Fibroblast of villous mesenchyme (primary cell): ENCODE measurements around the gene GPC1. TPM values are rescaled to one million over a fixed set of nuclear protein-coding genes. Genes with fewer than 3 reads are reported as not detected.

Experiments used
- DNase-seq: peaks from one replicate; pipeline ENCODE4 v3.0.0-alpha.2; 2010; ENCODE audit warnings: low read depth
- H3K4me3 ChIP-seq: 2 replicates; pipeline ENCODE4 v1.5.1; 2011; ENCODE audit warnings: low read depth, mild to moderate bottlenecking, low read length
- CTCF ChIP-seq: IDR thresholded peaks from 2 replicates; pipeline ENCODE4 v1.5.1; 2012; ENCODE audit warnings: low read depth, mild to moderate bottlenecking, low read length; ENCODE audit not compliant: insufficient read depth
- total RNA-seq: library from RNA; depleted of rRNA; stranded (reverse); fragments of >200 nt; gene quantifications from 2 replicates; pipeline ENCODE4 v1.2.3, GENCODE V29; 2012

Gene GPC1
- total RNA-seq, 1 donor: 88.9 TPM

DNA sequence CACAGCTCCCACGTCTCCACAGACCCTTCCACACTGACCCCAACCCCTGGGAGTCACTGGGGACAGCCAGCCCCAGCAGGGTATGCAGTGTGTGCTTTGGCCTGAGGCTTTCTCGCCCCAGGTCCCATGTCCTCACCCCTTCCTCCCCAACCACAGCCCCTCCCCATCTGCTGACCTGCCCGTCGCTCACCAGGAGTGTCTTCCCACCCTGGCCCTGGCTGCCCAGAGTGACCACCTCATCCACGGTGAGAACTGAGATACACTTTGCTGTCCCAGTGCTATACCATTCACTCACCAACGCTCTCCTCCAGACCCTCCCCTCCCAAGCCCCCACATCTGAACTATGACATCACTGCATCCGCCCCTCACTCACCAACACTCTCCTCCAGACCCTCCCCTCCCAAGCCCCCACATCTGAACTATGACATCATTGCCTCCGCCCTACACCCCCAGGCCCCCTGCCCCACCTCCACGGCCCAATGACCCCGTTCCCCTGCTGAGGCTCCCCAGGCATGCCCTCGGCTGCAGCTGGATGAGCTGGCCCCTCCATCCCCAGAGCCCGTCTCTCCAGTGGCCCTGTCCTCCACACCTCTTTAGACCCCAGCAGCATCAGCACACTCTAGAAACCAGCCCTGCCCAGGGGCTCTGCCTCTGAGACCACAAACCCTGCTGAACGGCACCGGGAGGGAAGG, 67.1 kb downstream of the GPC1 start:
- H3K4me3 ChIP-seq: no peak overlapping the region
- no peak for TF ChIP-seq CTCF
- no peak for DNase-seq

DNA sequence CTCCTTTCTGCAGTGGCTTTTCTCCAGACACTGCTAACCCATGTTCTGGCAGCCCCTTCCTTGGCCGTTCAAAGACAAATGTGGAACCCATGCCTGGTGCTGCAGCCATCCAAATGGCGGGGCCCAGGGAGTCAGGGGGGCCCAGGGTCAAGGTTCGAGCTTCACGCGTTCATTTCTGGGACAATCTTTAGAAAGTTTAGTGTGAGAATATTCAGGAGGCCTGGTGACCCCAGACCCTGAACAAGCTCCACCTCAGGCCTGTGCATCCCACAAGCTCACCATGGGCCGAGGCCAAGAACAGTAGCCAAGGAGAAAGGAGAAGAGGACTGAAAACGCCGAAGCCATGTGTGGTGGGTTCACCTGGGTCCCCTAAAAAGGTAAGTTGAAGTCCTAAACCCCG, 67.9 kb downstream of the GPC1 start:
- no peak for TF ChIP-seq CTCF
- DNase-seq: no peak
- no peak overlapping the region for H3K4me3 ChIP-seq

GRCh38 chr2:240503848-240504247, 68.4 kb downstream of the GPC1 start:
- no peak overlapping the region for H3K4me3 ChIP-seq
- TF ChIP-seq CTCF: no peak
- no peak for DNase-seq

GRCh38 chr2:240505910-240506309, 70.4 kb downstream of the GPC1 start:
- TF ChIP-seq CTCF: no peak
- no peak for DNase-seq
- H3K4me3 ChIP-seq: no peak overlapping the region

DNA sequence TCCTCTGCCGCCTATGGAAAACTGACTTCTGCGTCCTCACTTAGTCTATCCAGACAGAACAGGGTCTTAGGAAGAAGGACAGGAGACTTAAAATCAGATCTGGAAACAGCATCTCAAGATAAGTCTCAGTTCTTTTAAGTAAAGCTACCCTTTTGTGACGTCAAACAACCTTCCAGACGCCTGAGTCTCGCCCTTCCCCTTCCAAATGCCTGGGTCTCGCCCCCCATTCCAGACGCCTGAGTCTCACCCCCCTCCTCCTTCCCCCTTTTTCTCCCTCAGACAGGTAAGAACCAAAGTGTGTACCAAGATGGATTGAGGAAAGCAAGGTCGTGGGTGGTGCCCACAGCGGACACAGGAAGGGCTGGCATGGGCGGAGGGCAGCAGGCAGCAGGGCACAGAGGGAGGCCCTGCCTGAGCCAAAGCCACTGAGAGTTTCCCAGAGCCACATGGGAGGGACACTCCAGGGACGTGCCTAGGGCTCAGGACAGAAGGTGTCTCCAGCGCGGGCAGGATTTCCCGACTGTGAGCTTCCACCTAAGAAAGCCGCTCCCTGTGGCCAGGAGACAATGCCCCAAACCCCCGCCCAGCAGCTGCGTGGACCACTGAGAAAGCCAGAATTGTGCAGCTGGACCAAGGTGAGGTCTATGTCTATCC, 71.1 kb downstream of the GPC1 start:
- DNase-seq: no peak
- no peak overlapping the region for H3K4me3 ChIP-seq
- TF ChIP-seq CTCF: no peak

DNA sequence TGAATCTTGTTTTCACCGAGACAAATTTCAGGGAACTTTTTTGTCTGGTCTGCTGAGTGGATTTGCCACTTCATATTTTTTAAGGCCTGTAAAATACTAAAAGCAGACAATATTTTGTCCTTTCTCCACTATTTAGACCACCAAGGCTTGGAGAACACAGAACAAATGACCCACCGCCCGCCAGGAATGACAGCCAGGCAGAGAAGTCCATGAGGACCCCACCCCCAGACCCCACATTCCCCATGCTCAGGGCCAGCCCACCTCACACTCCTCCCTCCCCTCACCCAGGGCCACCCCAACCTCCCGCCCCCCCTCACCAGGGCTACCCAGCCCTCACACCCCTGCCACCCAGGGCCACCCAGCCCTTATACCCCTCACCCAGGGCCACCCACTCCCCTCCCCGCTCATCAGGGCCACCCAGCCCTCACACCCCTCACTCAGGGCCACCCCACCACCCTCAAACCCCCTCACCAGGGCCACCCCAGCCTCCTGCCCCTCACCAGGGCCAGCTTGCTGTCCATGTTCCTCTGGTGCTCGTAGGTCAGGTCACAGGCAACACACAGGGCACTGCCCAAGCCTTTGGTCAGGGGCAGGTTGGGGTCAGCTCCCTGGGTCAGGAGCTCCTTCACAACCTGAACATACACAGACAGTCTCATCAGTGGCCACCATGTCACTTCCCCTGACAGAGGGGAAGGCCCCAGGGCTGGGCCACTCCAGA, 71.8 kb downstream of the GPC1 start:
- TF ChIP-seq CTCF: no peak
- H3K4me3 ChIP-seq: no peak overlapping the region
- DNase-seq: no peak
